Measurements from ENCODE around the gene SMIM7. TPM values are rescaled to one million over a fixed set of nuclear protein-coding genes. Genes with fewer than 3 reads are reported as not detected.
A peak's percentile ranks its signal among the peaks of the same experiment; 100 is the strongest.

Gene SMIM7
- 68.0 and 75.3 TPM in 2 replicates for total RNA-seq

- FAIRE-seq = no peak
- DNase-seq (ENCODE audit: low read depth) = peak; percentile 94
- peaks cover 13% of the 10 kb centered on the region for H3K36me3 ChIP-seq (ENCODE audit: control insufficient read depth, insufficient read depth, low read length)
- peak within 1 kb of the TSS; percentile 56 for H3K4me3 ChIP-seq (ENCODE audit: low read depth, low read length)
- H3K27me3 ChIP-seq (ENCODE audit: control insufficient read depth, insufficient read depth, low read length) = no peaks in the 10 kb centered on the region
- TF ChIP-seq, protein P1, sequence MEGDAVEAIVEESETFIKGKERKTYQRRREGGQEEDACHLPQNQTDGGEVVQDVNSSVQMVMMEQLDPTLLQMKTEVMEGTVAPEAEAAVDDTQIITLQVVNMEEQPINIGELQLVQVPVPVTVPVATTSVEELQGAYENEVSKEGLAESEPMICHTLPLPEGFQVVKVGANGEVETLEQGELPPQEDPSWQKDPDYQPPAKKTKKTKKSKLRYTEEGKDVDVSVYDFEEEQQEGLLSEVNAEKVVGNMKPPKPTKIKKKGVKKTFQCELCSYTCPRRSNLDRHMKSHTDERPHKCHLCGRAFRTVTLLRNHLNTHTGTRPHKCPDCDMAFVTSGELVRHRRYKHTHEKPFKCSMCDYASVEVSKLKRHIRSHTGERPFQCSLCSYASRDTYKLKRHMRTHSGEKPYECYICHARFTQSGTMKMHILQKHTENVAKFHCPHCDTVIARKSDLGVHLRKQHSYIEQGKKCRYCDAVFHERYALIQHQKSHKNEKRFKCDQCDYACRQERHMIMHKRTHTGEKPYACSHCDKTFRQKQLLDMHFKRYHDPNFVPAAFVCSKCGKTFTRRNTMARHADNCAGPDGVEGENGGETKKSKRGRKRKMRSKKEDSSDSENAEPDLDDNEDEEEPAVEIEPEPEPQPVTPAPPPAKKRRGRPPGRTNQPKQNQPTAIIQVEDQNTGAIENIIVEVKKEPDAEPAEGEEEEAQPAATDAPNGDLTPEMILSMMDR (IDR thresholded peaks at IDR 0.05; ENCODE audit: insufficient read depth, low read length, severe bottlenecking) = peak; percentile 6
These were observed at the start of gene SMIM7 for GRCh38 chr19:16659832-16660708. SMIM7 (minus strand) TSS chr19:16660144; CDS start chr19:16660110, 34 bp downstream.

- Histone ChIP-seq H3K4me3 (ENCODE audit: low read depth, low read length) (no peak overlapping the region), H3K36me3 (ENCODE audit: control insufficient read depth, insufficient read depth, low read length) (no peaks in the 10 kb centered on the region), H3K27me3 (ENCODE audit: control insufficient read depth, insufficient read depth, low read length) (no peaks in the 10 kb centered on the region)
- DNase-seq (ENCODE audit: low read depth) (no peak), FAIRE-seq (no peak)
- TF ChIP-seq, protein P1 (IDR thresholded peaks at IDR 0.05; ENCODE audit: insufficient read depth, low read length, severe bottlenecking) = no peak
These were observed 43.7 kb upstream of the SMIM7 start for GRCh38 chr19:16703677-16704076.

GRCh38 chr19:16702123-16702522, 42.2 kb upstream of the SMIM7 start:
- no peaks in the 10 kb centered on the region for H3K36me3 ChIP-seq (ENCODE audit: control insufficient read depth, insufficient read depth, low read length)
- peak; percentile 100 for FAIRE-seq
- no peak overlapping the region for H3K4me3 ChIP-seq (ENCODE audit: low read depth, low read length)
- DNase-seq (ENCODE audit: low read depth) = peak; percentile 98
- no peaks in the 10 kb centered on the region for H3K27me3 ChIP-seq (ENCODE audit: control insufficient read depth, insufficient read depth, low read length)
- TF ChIP-seq, protein P1 (IDR thresholded peaks at IDR 0.05; ENCODE audit: insufficient read depth, low read length, severe bottlenecking) = no peak

- TF ChIP-seq, protein P1 (IDR thresholded peaks at IDR 0.05; ENCODE audit: insufficient read depth, low read length, severe bottlenecking) = no peak
- Histone ChIP-seq H3K27me3 (ENCODE audit: control insufficient read depth, insufficient read depth, low read length) (no peaks in the 10 kb centered on the region), H3K36me3 (ENCODE audit: control insufficient read depth, insufficient read depth, low read length) (no peaks in the 10 kb centered on the region), H3K4me3 (ENCODE audit: low read depth, low read length) (no peak overlapping the region)
- DNase-seq (ENCODE audit: low read depth) = no peak
- no peak for FAIRE-seq
These were observed 39.0 kb upstream of the SMIM7 start for GRCh38 chr19:16698914-16699313.

DNA sequence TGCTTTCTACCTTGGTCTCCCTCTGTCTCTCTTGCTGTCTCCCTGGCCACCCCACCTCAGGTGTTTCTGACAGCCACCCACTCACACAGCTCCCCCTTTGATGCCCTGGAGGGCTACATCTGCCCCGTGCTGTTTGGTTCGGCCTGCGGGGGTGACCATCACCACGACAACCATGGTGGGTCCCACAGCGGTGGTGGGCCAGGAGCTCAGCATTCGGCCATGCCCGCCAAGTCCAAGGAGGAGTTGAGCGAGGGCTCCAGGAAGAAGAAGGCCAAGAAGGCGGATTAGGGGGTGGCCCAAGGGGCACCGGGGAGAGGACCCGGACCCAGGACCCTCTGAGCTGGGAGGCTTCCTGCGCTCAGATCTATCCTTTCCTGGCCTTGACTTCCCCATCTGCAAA, 28.1 kb upstream of the SMIM7 start:
- no peaks in the 10 kb centered on the region for H3K27me3 ChIP-seq (ENCODE audit: control insufficient read depth, insufficient read depth, low read length)
- TF ChIP-seq, protein P1 (IDR thresholded peaks at IDR 0.05; ENCODE audit: insufficient read depth, low read length, severe bottlenecking) = no peak
- no peak overlapping the region for H3K4me3 ChIP-seq (ENCODE audit: low read depth, low read length)
- H3K36me3 ChIP-seq (ENCODE audit: control insufficient read depth, insufficient read depth, low read length) = no peaks in the 10 kb centered on the region
- FAIRE-seq (no peak), DNase-seq (ENCODE audit: low read depth) (no peak)

Data from bronchial epithelial cell (primary cell).